K562 (cell line): Measurements from ENCODE around the gene KCNMB2. TPM values are rescaled to one million over a fixed set of nuclear protein-coding genes. Genes with fewer than 3 reads are reported as not detected.
A peak's percentile ranks its signal among the peaks of the same experiment; 100 is the strongest.

ENCODE experiments used
- ATAC-seq: fragments of 200-7000 bp; cut with Tn5 transposase; 3 replicates; pipeline ENCODE4 v1.9.1; 2020; ENCODE audit warnings: moderate library complexity
- BruUV-seq: library from RNA; stranded (reverse); fragments of 400-500 nt; replicated peaks from 2 replicates; lab custom pipeline; 2021; lab: Mats Ljungman, UMichigan
- CTCF ChIA-PET: fragments of 300-600 bp; formaldehyde crosslinking; extraction: SDS; loops from one replicate; lab custom pipeline; 2021; ENCODE audit warnings: low intra/inter-chr PET ratio; lab: Yijun Ruan, JAX
- POLR2A ChIA-PET: fragments of 300-600, 350-650 bp; sonication (Branson Sonifier 250); formaldehyde crosslinking; extraction: SDS; loops from one replicate; lab custom pipeline; 2021; ENCODE audit warnings: antibody characterized with exemption, inconsistent platforms; lab: Yijun Ruan, JAX
- DNase-seq, 4 experiments: peaks; one replicate each; pipeline versions ENCODE4 v3.0.0 to v3.0.0-alpha.2; 2011 to 2018; ENCODE audit warnings: low spot score in 3 of 4, mixed read lengths in 3 of 4; ENCODE audit errors: extremely low read depth in 1 of 4
- FAIRE-seq: peaks from 2 replicates; lab custom pipeline; 2011; peaks lifted over from hg19 to GRCh38; lab: Jason Lieb, UNC
- H2AFZ ChIP-seq: 2 replicates; pipeline ENCODE4 v1.6.0; 2011; ENCODE audit warnings: low read depth, low read length, control low read depth, inconsistent platforms
- H3K27ac ChIP-seq: fragments of 200-600 bp; 3 replicates; pipeline ENCODE4 v1.8.0; 2011; ENCODE audit warnings: low read depth, mild to moderate bottlenecking, control low read depth, inconsistent platforms, low read length, moderate library complexity, mixed read lengths; ENCODE audit errors: extremely low read depth
- H3K27me3 ChIP-seq, 2 experiments: fragments of 300-600 bp in 1 of 2; 2 replicates in 1 of 2; 3 replicates in 1 of 2; pipeline versions ENCODE4 v1.6.0 to v1.8.0; 2011; ENCODE audit warnings: inconsistent platforms in 2 of 2, low read length in 2 of 2, mild to moderate bottlenecking in 1 of 2, mixed read lengths in 1 of 2, moderate library complexity in 1 of 2; ENCODE audit not compliant: control insufficient read depth in 2 of 2, insufficient read depth in 2 of 2
- H3K36me3 ChIP-seq: fragments of 300-600 bp; 3 replicates; pipeline ENCODE4 v1.8.0; 2011; ENCODE audit warnings: mild to moderate bottlenecking, low read length, inconsistent platforms; ENCODE audit not compliant: control insufficient read depth, insufficient read depth
- H3K4me1 ChIP-seq, 2 experiments: fragments of 200-600 bp in 1 of 2; replicated peaks in 1 of 2; 2 replicates in 1 of 2; 3 replicates in 1 of 2; pipeline versions ENCODE4 v1.5.1 to v1.8.0; 2011; ENCODE audit warnings: inconsistent platforms in 2 of 2, low read length in 2 of 2, mild to moderate bottlenecking in 1 of 2, mixed read lengths in 1 of 2, moderate library complexity in 1 of 2; ENCODE audit not compliant: control insufficient read depth in 2 of 2, insufficient read depth in 2 of 2
- H3K4me2 ChIP-seq: 2 replicates; pipeline ENCODE4 v1.6.1; 2011; ENCODE audit warnings: low read length, control low read depth, inconsistent platforms, mixed read lengths; ENCODE audit not compliant: insufficient read depth
- H3K4me3 ChIP-seq: fragments of 200-600 bp; sonication (generic), shearing (Covaris generic); 2 replicates; pipeline ENCODE4 v1.5.1; 2016; ENCODE audit warnings: control low read depth, inconsistent platforms
- H3K79me2 ChIP-seq: fragments of 200-600 bp; 3 replicates; pipeline ENCODE4 v1.8.0; 2011; ENCODE audit warnings: low read length, inconsistent platforms; ENCODE audit not compliant: control insufficient read depth, insufficient read depth
- H3K9ac ChIP-seq, 2 experiments: 2 replicates each; pipeline versions ENCODE4 v1.6.0 to v1.6.1; 2011; ENCODE audit warnings: low read depth in 2 of 2, low read length in 2 of 2, control low read depth in 1 of 2, inconsistent platforms in 1 of 2, mild to moderate bottlenecking in 1 of 2, mixed read lengths in 1 of 2; ENCODE audit not compliant: insufficient read depth in 1 of 2
- H3K9me1 ChIP-seq: one replicate; pipeline ENCODE4 v1.6.0; 2011; ENCODE audit warnings: inconsistent platforms, mild to moderate bottlenecking, low read length, moderate library complexity; ENCODE audit not compliant: control insufficient read depth, insufficient read depth
- H3K9me3 ChIP-seq: replicated peaks from 2 replicates; pipeline ENCODE4 v1.5.1; 2011; ENCODE audit warnings: low read depth, low read length, inconsistent platforms; ENCODE audit not compliant: control insufficient read depth, insufficient read depth
- H4K20me1 ChIP-seq: replicated peaks from 2 replicates; pipeline ENCODE4 v1.6.1; 2011; ENCODE audit warnings: low read length, inconsistent platforms, mixed read lengths; ENCODE audit not compliant: control insufficient read depth, insufficient read depth
- E2F8 ChIP-seq: fragments of 450-650 bp; IDR thresholded peaks from 2 replicates; pipeline ENCODE4 v1.7.1; 2018; ENCODE audit warnings: mild to moderate bottlenecking, low read depth; ENCODE audit not compliant: partially characterized antibody
- GTF2F1 ChIP-seq: IDR thresholded peaks from 2 replicates; pipeline ENCODE4 v1.6.1; 2011; ENCODE audit warnings: low read depth, low read length, improper control_type of control experiment
- HMG20A ChIP-seq: fragments of 450-650 bp; formaldehyde crosslinking; conservative IDR thresholded peaks from 2 replicates; pipeline ENCODE4 v1.4.0; 2020; ENCODE audit warnings: mild to moderate bottlenecking, mixed read lengths
- KDM4B ChIP-seq, 2 experiments: fragments of 450-650 bp in 1 of 2; sonication (generic) in 1 of 2; IDR thresholded peaks; 2 replicates each; pipeline ENCODE4 v1.6.1; 2016 to 2017; ENCODE audit warnings: borderline replicate concordance in 2 of 2, antibody characterized with exemption in 1 of 2, low read depth in 1 of 2, mild to moderate bottlenecking in 1 of 2
- MAFF ChIP-seq: IDR thresholded peaks from 2 replicates; pipeline ENCODE4 v1.6.1; 2012; ENCODE audit warnings: low read length, improper control_type of control experiment
- SAFB ChIP-seq: fragments of 200-400 bp; formaldehyde crosslinking; IDR thresholded peaks from 2 replicates; pipeline ENCODE4 v1.6.1; 2017; ENCODE audit warnings: low read depth, low read length, borderline replicate concordance
- SUPT5H ChIP-seq: fragments of 450-650 bp; IDR thresholded peaks from 2 replicates; pipeline ENCODE4 v1.6.1; 2016
- TOE1 ChIP-seq, 2 experiments: fragments of 450-650 bp in 1 of 2; sonication (generic) in 1 of 2; formaldehyde crosslinking in 1 of 2; IDR thresholded peaks; 2 replicates each; pipeline versions ENCODE4 v1.7.1 to v1.8.0; 2016 to 2022; ENCODE audit warnings: borderline replicate concordance in 2 of 2, mild to moderate bottlenecking in 2 of 2, antibody characterized with exemption in 1 of 2, inconsistent platforms in 1 of 2, low read depth in 1 of 2, missing genetic modification reagents in 1 of 2, moderate library complexity in 1 of 2
- ZNF277 ChIP-seq: fragments of 250-450 bp; sonication (Bioruptor Pico); IDR thresholded peaks from 2 replicates; pipeline ENCODE4 v1.8.0; 2022; ENCODE audit warnings: inconsistent platforms, mild to moderate bottlenecking, moderate library complexity, borderline replicate concordance
- ZNF407 ChIP-seq: fragments of 450-650 bp; IDR thresholded peaks from 2 replicates; pipeline ENCODE4 v1.6.1; 2016; ENCODE audit warnings: low read depth
- WGBS: fragments of 100-300 bp; shearing (Covaris generic); methylation state at CpG from one replicate; pipeline ENCODE4 v1.1.6; 2016; ENCODE audit warnings: low coverage, mixed read lengths; ENCODE audit not compliant: insufficient coverage; ENCODE audit errors: missing lambda C conversion rate; 5-methylcytosine and 5-hydroxymethylcytosine counted together
- in situ Hi-C: fragments of 300-500 bp; cut with MboI; formaldehyde crosslinking; loops from 4 replicates; pipeline ENCODE4 v1.15.0; 2018; ENCODE audit warnings: inconsistent platforms, mixed read lengths
- intact Hi-C: fragments of 100-400 bp; cut with micrococcal nuclease; formaldehyde crosslinking; loops from 2 replicates; pipeline ENCODE4 v1.14.2; 2022
- polyA plus RNA-seq, 8 experiments: library from polyadenylated mRNA; depleted of rRNA in 4 of 8; stranded (reverse) in 5 of 8; unstranded in 3 of 8; fragments of >200 nt; fragmentation: Nextera tagmentation in 2 of 8; fragmentation: Illumina TruSeq in 1 of 8; extraction: Ambion mirVana in 2 of 8; extraction: Trizol in 1 of 8; gene quantifications; 2 replicates each; pipeline versions ENCODE4 v1.2.1 to v1.2.3, GENCODE V29; 2011 to 2014; ENCODE audit warnings: inconsistent platforms in 1 of 8, missing spikeins in 1 of 8
- total RNA-seq, 7 experiments: library from RNA; depleted of rRNA in 6 of 7; stranded (reverse); fragments of >200 nt in 6 of 7; fragmentation: Illumina TruSeq in 2 of 7; extraction: Trizol in 2 of 7; gene quantifications; 2 replicates each; pipeline versions ENCODE4 v1.2.1 to v1.2.3, GENCODE V29; 2011 to 2021; ENCODE audit warnings: low replicate concordance in 1 of 7

Gene KCNMB2
- total and polyA plus RNA-seq, 9 of the 15 experiments (the other 6 are each of a cell fraction or from before 2014, with no cell fraction given) = 0.04 to 0.15 TPM; not detected in 7

GRCh38 chr3:178752843-178753242, 216.6 kb downstream of the KCNMB2 start:
- Histone ChIP-seq H4K20me1 (no peaks in the 10 kb centered on the region), H3K79me2 (no peaks in the 10 kb centered on the region), H3K4me2 (no peak overlapping the region), H3K27ac (no peak overlapping the region), H3K27me3 (no peaks in the 10 kb centered on the region), H3K4me1 (no peaks in the 10 kb centered on the region), H3K9ac (no peak overlapping the region), H3K4me3 (no peak overlapping the region), H3K9me1 (no peaks in the 10 kb centered on the region), H2AFZ (no peak overlapping the region), H3K36me3 (no peaks in the 10 kb centered on the region), H3K9me3 (no peaks in the 10 kb centered on the region)
- WGBS = 0% methylated on average over 2 of the region's 2 CpGs
- ChIA-PET POLR2A (no interaction called here), CTCF (no interaction called here)
- in situ Hi-C loops (no loop called here), intact Hi-C loops (no loop called here)
- no TSS peak for BruUV-seq
- DNase-seq (no peak), ATAC-seq (no peak), FAIRE-seq (no peak)
- TF ChIP-seq HMG20A (CRISPR knock-in tag) = no peak
- TF ChIP-seq SUPT5H = no peak
- TF ChIP-seq SAFB = no peak
- TF ChIP-seq E2F8 = no peak
- peak; percentile 29; the same call in 1 of the 2 replicates for TF ChIP-seq MAFF
- TF ChIP-seq KDM4B (IDR thresholded peaks at IDR 0.05; ENCODE audit: borderline replicate concordance in 2 of 2, low read depth in 1 of 2) = no peak
- no peak for TF ChIP-seq ZNF277 (CRISPR knock-in tag)
- TF ChIP-seq ZNF407 = no peak
- TF ChIP-seq TOE1 (IDR thresholded peaks at IDR 0.05; ENCODE audit: borderline replicate concordance) = no peak
- no peak for TF ChIP-seq TOE1 (CRISPR knock-in tag; IDR thresholded peaks at IDR 0.05; ENCODE audit: borderline replicate concordance, low read depth)
- TF ChIP-seq GTF2F1 = no peak
